BJ (cell line): ENCODE data around the gene HOXB4. TPM values are rescaled to one million over a fixed set of nuclear protein-coding genes. Genes with fewer than 3 reads are reported as not detected.
A peak's percentile ranks its signal among the peaks of the same experiment; 100 is the strongest.

ENCODE experiments used
- CTCF ChIA-PET: fragments of 350-600 bp; formaldehyde crosslinking; extraction: SDS; loops from one replicate; lab custom pipeline; 2021; ENCODE audit warnings: antibody characterized with exemption, inconsistent platforms; lab: Yijun Ruan, JAX
- POLR2A ChIA-PET: fragments of 300-600 bp; sonication (Branson Sonifier 250); formaldehyde crosslinking; extraction: SDS; loops from one replicate; lab custom pipeline; 2021; ENCODE audit warnings: antibody characterized with exemption; lab: Charles Lee
- DNase-seq: peaks from one replicate; pipeline ENCODE4 v3.0.0-alpha.2; 2011; ENCODE audit warnings: low read depth
- H3K27me3 ChIP-seq: 2 replicates; pipeline ENCODE4 v1.6.0; 2011; ENCODE audit warnings: low read length; ENCODE audit not compliant: control insufficient read depth, insufficient read depth
- H3K36me3 ChIP-seq: 2 replicates; pipeline ENCODE4 v1.5.1; 2011; ENCODE audit warnings: low read length; ENCODE audit not compliant: control insufficient read depth, insufficient read depth
- H3K4me3 ChIP-seq: 2 replicates; pipeline ENCODE4 v1.5.1; 2011; ENCODE audit warnings: low read depth, mild to moderate bottlenecking, control low read depth, low read length
- polyA plus RNA-seq: library from polyadenylated mRNA; depleted of rRNA; stranded (reverse); fragments of >200 nt; gene quantifications from 2 replicates; pipeline ENCODE4 v1.2.3, GENCODE V29; 2011
- TF ChIP-seq, protein P1 (sequence below): IDR thresholded peaks from 2 replicates; pipeline ENCODE4 v1.5.1; 2011; ENCODE audit warnings: low read depth, mild to moderate bottlenecking, control low read depth, inconsistent platforms, low read length, moderate library complexity; ENCODE audit not compliant: insufficient read depth

The HOXB4 gene
- polyA plus RNA-seq, 1 experiment = not detected

DNA sequence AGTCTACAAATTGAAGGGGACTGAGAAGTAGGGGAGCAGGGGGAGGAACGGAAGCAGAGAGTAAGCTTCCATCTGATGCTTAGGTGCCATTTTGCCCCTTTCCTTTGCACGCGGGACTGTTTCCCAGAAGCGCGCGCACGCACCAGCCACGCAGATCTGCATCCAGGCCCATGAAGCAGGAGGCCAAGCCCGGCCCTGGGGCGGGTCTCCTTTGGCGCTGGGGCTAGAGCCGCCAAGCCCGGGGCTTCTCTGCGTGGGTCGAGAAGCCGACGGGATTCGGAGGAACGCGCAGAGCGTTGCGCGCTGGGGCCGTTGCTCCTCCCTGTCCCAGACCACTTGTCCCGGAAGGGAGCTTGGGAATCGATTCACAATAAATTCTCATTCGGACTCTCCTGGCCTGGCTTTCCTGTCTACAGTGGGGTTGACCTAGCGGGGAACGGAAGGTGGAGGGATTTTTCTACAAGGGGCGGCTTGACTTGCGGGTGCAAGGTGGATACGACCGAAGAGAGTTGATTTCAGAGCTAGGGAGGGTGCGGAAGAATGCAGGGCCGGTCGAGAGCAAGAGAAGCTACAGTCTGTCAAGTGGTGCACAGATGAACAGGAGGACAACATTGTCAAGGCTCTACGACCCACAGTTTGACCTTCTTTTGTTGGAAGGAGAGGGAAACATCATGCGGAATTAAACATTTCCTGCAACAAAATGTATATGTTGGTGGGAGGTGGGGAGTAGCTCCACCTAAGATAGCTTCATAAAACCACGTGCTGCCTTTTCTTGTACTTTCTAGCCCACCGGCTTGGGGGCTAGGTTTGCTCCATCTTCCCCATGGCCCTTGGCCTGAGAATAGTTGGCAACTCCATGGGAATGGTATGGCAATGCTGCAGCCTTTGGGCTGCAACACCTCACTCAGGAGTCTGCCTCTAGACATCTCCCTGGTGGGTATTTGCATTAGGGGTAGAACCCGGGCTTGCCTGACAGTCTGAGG lies 43.6 kb upstream of the HOXB4 start:
- CTCF ChIA-PET = interaction anchor here (0.6 to 2.1 kb wide), 7 partner anchors 9 to 462 kb away, joined by 3 to 6 read pairs (median 3); no protein-coding TSS in a partner anchor
- POLR2A ChIA-PET = no interaction called here
- TF ChIP-seq, protein P1, sequence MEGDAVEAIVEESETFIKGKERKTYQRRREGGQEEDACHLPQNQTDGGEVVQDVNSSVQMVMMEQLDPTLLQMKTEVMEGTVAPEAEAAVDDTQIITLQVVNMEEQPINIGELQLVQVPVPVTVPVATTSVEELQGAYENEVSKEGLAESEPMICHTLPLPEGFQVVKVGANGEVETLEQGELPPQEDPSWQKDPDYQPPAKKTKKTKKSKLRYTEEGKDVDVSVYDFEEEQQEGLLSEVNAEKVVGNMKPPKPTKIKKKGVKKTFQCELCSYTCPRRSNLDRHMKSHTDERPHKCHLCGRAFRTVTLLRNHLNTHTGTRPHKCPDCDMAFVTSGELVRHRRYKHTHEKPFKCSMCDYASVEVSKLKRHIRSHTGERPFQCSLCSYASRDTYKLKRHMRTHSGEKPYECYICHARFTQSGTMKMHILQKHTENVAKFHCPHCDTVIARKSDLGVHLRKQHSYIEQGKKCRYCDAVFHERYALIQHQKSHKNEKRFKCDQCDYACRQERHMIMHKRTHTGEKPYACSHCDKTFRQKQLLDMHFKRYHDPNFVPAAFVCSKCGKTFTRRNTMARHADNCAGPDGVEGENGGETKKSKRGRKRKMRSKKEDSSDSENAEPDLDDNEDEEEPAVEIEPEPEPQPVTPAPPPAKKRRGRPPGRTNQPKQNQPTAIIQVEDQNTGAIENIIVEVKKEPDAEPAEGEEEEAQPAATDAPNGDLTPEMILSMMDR = no peak
- DNase-seq = no peak
- no peak overlapping the region for H3K4me3 ChIP-seq
- peaks cover 80% of the 10 kb centered on the region for H3K27me3 ChIP-seq
- H3K36me3 ChIP-seq = no peaks in the 10 kb centered on the region

DNA sequence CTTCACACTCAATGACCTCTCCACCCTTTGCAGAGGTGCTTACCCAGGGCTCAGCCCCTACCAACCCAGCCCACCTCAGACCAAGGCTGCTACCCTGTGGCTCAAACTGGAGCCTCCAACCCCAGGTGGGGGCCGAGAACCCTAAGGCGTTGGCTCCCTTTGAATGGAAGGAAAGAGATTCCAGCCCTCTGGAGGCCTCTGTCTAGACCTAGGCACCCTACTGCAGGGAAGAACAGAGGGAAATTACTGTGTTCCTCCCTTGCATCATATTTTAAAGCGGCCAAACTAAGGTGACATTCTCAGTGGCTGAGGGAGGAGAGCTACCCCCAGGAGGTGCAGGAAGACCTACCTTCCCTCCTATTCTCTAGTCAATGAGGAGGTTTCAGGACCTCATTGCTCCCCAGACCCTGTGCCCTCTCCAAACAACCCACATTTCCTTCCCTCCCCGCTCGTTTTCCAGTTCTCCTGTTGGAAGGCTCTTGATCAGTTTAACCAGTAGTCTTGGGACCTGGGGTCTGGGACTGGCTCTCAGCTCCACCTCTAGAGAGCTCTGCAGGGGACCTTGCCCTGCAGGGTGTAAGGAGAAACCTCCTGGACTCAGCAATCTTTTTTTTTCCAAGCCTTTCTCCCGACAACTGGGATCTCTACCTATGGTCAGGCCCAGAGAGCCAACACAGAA lies 42.5 kb upstream of the HOXB4 start:
- H3K27me3 ChIP-seq = peaks cover 81% of the 10 kb centered on the region
- no peak overlapping the region for H3K4me3 ChIP-seq
- CTCF ChIA-PET = interaction anchor here (0.7 to 2.1 kb wide), 3 partner anchors 16 to 313 kb away, joined by 3 to 5 read pairs (median 3); no protein-coding TSS in a partner anchor

DNA sequence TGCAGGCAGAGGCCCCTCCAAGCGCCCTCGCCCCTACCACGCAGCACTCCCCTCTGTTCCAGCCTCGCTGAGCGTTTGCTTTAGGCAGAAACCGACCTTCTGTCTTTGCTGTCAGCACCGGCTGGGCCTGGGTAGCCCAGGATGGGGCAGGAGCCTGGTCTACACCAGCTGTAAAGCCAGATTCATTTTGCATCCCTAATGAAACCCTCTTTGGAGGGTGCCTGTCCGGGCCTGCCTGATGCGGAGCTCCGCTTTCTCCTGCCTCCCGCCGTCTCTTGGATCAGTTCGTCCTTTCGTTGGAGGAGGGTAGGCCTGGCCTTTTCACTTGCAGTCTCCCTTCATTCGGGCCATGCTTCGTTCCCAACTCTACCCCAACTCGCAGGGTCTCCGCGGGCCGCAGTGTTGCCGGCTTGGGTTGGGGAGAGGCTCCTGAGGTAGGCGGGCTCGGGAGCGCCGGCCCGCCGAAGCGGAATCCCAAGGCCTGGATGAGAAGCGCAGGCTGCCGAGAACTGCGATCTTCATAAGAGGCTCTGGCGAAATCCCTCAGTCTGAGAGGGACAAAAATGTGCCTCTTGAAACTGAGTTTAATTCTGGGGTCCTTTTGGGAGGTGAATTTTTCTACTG lies 41.8 kb upstream of the HOXB4 start:
- TF ChIP-seq, protein P1 = no peak
- POLR2A ChIA-PET = no interaction called here
- CTCF ChIA-PET = interaction anchor here (0.6 to 2.6 kb wide), 5 partner anchors 268 to 732 kb away, joined by 3 to 13 read pairs (median 3); no protein-coding TSS in a partner anchor
- no peak for DNase-seq
- Histone ChIP-seq H3K27me3 (peaks cover 80% of the 10 kb centered on the region), H3K36me3 (no peaks in the 10 kb centered on the region), H3K4me3 (no peak overlapping the region)

More for the DNA sequence above, 42.5 kb upstream of the HOXB4 start:
- TF ChIP-seq, protein P1 = no peak
- no peaks in the 10 kb centered on the region for H3K36me3 ChIP-seq
- no peak for DNase-seq
- POLR2A ChIA-PET = no interaction called here

DNA sequence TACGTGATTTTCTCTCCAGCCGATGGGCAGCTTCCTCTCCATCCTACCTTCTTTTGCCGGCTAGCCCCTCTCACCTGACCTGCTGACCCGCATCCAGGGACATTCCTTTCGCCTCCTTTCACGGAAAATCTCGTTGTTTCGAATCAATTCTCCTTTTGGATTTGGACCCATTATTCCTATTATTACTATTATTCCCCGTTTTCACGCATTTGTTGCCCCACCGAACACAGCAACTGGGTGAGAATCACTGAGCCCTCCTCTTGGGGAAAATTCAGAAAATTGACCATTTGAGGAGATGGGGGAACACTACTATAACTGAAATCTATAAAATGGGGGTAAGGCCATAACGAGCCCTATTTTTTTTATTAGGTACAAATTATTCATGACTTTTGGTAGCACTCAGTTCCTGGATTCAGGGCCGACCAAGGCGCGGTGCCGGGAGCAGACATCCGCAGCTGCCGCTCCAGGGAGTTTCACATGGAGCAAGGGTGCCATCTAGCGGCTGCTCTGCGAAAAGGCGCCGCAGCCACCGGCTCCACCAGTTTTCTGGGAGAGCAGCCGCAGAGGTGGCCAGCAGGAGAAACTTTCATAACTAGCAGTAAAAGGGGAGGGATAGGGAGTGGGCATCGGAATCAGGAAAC lies 40.2 kb upstream of the HOXB4 start:
- TF ChIP-seq, protein P1 = peak; percentile 96
- CTCF ChIA-PET = interaction anchor here (0.6 to 2.6 kb wide), 28 partner anchors 9 to 592 kb away, joined by 3 to 27 read pairs (median 4); partner anchors contain the start of gene HOXB5
- Histone ChIP-seq H3K27me3 (peaks cover 79% of the 10 kb centered on the region), H3K36me3 (no peaks in the 10 kb centered on the region), H3K4me3 (no peak overlapping the region)
- DNase-seq = no peak
- POLR2A ChIA-PET = no interaction called here
